Cortex of kidney (tissue), 1 donor: ENCODE measurements around the gene COL4A2.
"Not testable (repeated sequence)": the region's sequence is repeated elsewhere in the genome, so short reads cannot be mapped to it uniquely, and the experiment has no call there.

Experiments used
- DNase-seq: peaks from one replicate; lab custom pipeline; 2025; lab: John Stamatoyannopoulos, UW

Gene COL4A2

GRCh38 chr13:110518571-110518970, 211.5 kb downstream of the COL4A2 start:
- no peak for DNase-seq

GRCh38 chr13:110519046-110519445, 212.0 kb downstream of the COL4A2 start:
- no peak for DNase-seq

GRCh38 chr13:110519506-110519905, 212.4 kb downstream of the COL4A2 start:
- DNase-seq = no peak

GRCh38 chr13:110520431-110521295, 213.6 kb downstream of the COL4A2 start:
- no peak for DNase-seq

- no peak for DNase-seq
Measured at GRCh38 chr13:110521296-110521680, 214.2 kb downstream of the COL4A2 start.

- no peak for DNase-seq
Measured at GRCh38 chr13:110521946-110522345, 214.9 kb downstream of the COL4A2 start.

GRCh38 chr13:110522721-110523120, 215.6 kb downstream of the COL4A2 start:
- DNase-seq = no peak

- DNase-seq = no peak
Measured at GRCh38 chr13:110523180-110523579, 216.1 kb downstream of the COL4A2 start.

- DNase-seq = no peak
Measured at GRCh38 chr13:110523838-110524540, 216.9 kb downstream of the COL4A2 start.

GRCh38 chr13:110524541-110525257, 217.6 kb downstream of the COL4A2 start:
- no peak for DNase-seq

- no peak for DNase-seq
Measured at GRCh38 chr13:110525328-110526319, 218.5 kb downstream of the COL4A2 start.

- no peak for DNase-seq
Measured at GRCh38 chr13:110528371-110528770, 221.3 kb downstream of the COL4A2 start.

- DNase-seq = no peak
Measured at GRCh38 chr13:110528911-110529310, 221.8 kb downstream of the COL4A2 start.

- DNase-seq = no peak
Measured at GRCh38 chr13:110529522-110530311, 222.6 kb downstream of the COL4A2 start.

- DNase-seq = no peak
Measured at GRCh38 chr13:110531100-110531499, 224.0 kb downstream of the COL4A2 start.

- no peak for DNase-seq
Measured at GRCh38 chr13:110531671-110532083, 224.6 kb downstream of the COL4A2 start.

GRCh38 chr13:110532258-110532657, 225.2 kb downstream of the COL4A2 start:
- DNase-seq = not testable (repeated sequence)

- DNase-seq = no peak
Measured at GRCh38 chr13:110533771-110534670, 226.9 kb downstream of the COL4A2 start.

- no peak for DNase-seq
Measured at GRCh38 chr13:110535526-110535925, 228.4 kb downstream of the COL4A2 start.
